K562 (cell line): Measurements from ENCODE around the gene SIGLEC9. TPM values are rescaled to one million over a fixed set of nuclear protein-coding genes. Genes with fewer than 3 reads are reported as not detected.

Experiments used
- C11orf30 ChIP-seq: fragments of 450-650 bp; IDR thresholded peaks from 2 replicates; pipeline ENCODE4 v1.6.1; 2016; ENCODE audit warnings: low read depth, mild to moderate bottlenecking
- CC2D1A ChIP-seq: fragments of 450-650 bp; IDR thresholded peaks from 2 replicates; pipeline ENCODE4 v1.6.1; 2017; ENCODE audit warnings: mild to moderate bottlenecking
- DIDO1 ChIP-seq: fragments of 450-650 bp; IDR thresholded peaks from 2 replicates; pipeline ENCODE4 v1.6.1; 2016; ENCODE audit warnings: low read depth, missing biosample characterization, missing genetic modification characterization
- E2F4 ChIP-seq: sonication (generic); formaldehyde crosslinking; IDR thresholded peaks from 2 replicates; pipeline ENCODE4 v1.8.0; 2022; ENCODE audit warnings: mild to moderate bottlenecking, low read depth, missing genetic modification reagents
- FUS ChIP-seq: fragments of 200-400 bp; formaldehyde crosslinking; optimal IDR thresholded peaks from 2 replicates; pipeline ENCODE3; 2017; ENCODE audit warnings: low read depth, low read length
- GATA2 ChIP-seq: sonication (generic); formaldehyde crosslinking; IDR thresholded peaks from 2 replicates; pipeline ENCODE4 v1.4.0; 2020; ENCODE audit warnings: mild to moderate bottlenecking, missing genetic modification reagents
- HMG20A ChIP-seq: fragments of 450-650 bp; formaldehyde crosslinking; conservative IDR thresholded peaks from 2 replicates; pipeline ENCODE4 v1.4.0; 2020; ENCODE audit warnings: mild to moderate bottlenecking, mixed read lengths
- MECOM ChIP-seq: fragments of 250-450 bp; sonication (Bioruptor Pico); IDR thresholded peaks from 2 replicates; pipeline ENCODE4 v1.8.0; 2022; ENCODE audit warnings: inconsistent platforms
- MED1 ChIP-seq: sonication (generic); formaldehyde crosslinking; IDR thresholded peaks from 2 replicates; pipeline ENCODE4 v1.8.1; 2023; ENCODE audit warnings: missing genetic modification reagents, borderline replicate concordance
- MTA3 ChIP-seq: fragments of 450-650 bp; formaldehyde crosslinking; IDR thresholded peaks from 2 replicates; pipeline ENCODE4 v1.6.1; 2017; ENCODE audit warnings: mild to moderate bottlenecking, borderline replicate concordance
- MYC ChIP-seq, 2 experiments: fragments of 250-450 bp in 1 of 2; sonication (Bioruptor Pico) in 1 of 2; IDR thresholded peaks; 2 replicates each; pipeline versions ENCODE4 v1.5.1 to v1.6.1; 2012 to 2021; ENCODE audit warnings: low read depth in 2 of 2, borderline replicate concordance in 1 of 2, improper control_type of control experiment in 1 of 2, low read length in 1 of 2, mild to moderate bottlenecking in 1 of 2, moderate library complexity in 1 of 2
- RBBP5 ChIP-seq: fragments of 200-600 bp; sonication (generic); IDR thresholded peaks from 2 replicates; pipeline ENCODE4 v1.6.1; 2012; ENCODE audit warnings: borderline replicate concordance, mild to moderate bottlenecking, low read length, control low read depth, inconsistent platforms; ENCODE audit not compliant: insufficient read depth, poor library complexity, severe bottlenecking
- SPI1 ChIP-seq: IDR thresholded peaks from 2 replicates; pipeline ENCODE4 v1.6.1; 2011; ENCODE audit warnings: low read depth, low read length, control low read depth, borderline replicate concordance
- XRCC5 ChIP-seq: fragments of 200-400 bp; formaldehyde crosslinking; IDR thresholded peaks from 2 replicates; pipeline ENCODE4 v1.6.1; 2017; ENCODE audit warnings: low read depth, mild to moderate bottlenecking, low read length
- ZC3H11A ChIP-seq: IDR thresholded peaks from 2 replicates; pipeline ENCODE4 v1.6.1; 2012; ENCODE audit warnings: low read depth, low read length, improper control_type of control experiment
- ZC3H4 ChIP-seq: sonication (generic); formaldehyde crosslinking; IDR thresholded peaks from 2 replicates; pipeline ENCODE4 v1.9.0; 2021; ENCODE audit warnings: missing genetic modification reagents, borderline replicate concordance
- ZC3H8 ChIP-seq: fragments of 450-650 bp; IDR thresholded peaks from 2 replicates; pipeline ENCODE4 v1.6.1; 2017
- ZNF232 ChIP-seq: sonication (generic); formaldehyde crosslinking; IDR thresholded peaks from 2 replicates; pipeline ENCODE4 v1.8.0; 2022; ENCODE audit warnings: mild to moderate bottlenecking, missing genetic modification reagents
- ZNF561 ChIP-seq: fragments of 450-650 bp; formaldehyde crosslinking; conservative IDR thresholded peaks from 2 replicates; pipeline ENCODE4 v1.4.0; 2020; ENCODE audit warnings: mild to moderate bottlenecking, moderate library complexity
- polyA plus RNA-seq, 8 experiments: library from polyadenylated mRNA; depleted of rRNA in 4 of 8; stranded (reverse) in 5 of 8; unstranded in 3 of 8; fragments of >200 nt; fragmentation: Nextera tagmentation in 2 of 8; fragmentation: Illumina TruSeq in 1 of 8; extraction: Ambion mirVana in 2 of 8; extraction: Trizol in 1 of 8; gene quantifications; 2 replicates each; pipeline versions ENCODE4 v1.2.1 to v1.2.3, GENCODE V29; 2011 to 2014; ENCODE audit warnings: inconsistent platforms in 1 of 8, missing spikeins in 1 of 8
- total RNA-seq, 7 experiments: library from RNA; depleted of rRNA in 6 of 7; stranded (reverse); fragments of >200 nt in 6 of 7; fragmentation: Illumina TruSeq in 2 of 7; extraction: Trizol in 2 of 7; gene quantifications; 2 replicates each; pipeline versions ENCODE4 v1.2.1 to v1.2.3, GENCODE V29; 2011 to 2021; ENCODE audit warnings: low replicate concordance in 1 of 7
- TF ChIP-seq, protein P1 (sequence below): fragments of 200-800 bp; sonication (Bioruptor generic); IDR thresholded peaks from 2 replicates; pipeline ENCODE4 v1.6.1; 2017; ENCODE audit warnings: missing genetic modification characterization, missing compliant biosample characterization
- TF ChIP-seq, protein P2 (sequence below): fragments of 450-650 bp; formaldehyde crosslinking; IDR thresholded peaks from 2 replicates; pipeline ENCODE4 v1.4.0; 2020; ENCODE audit warnings: mild to moderate bottlenecking, moderate library complexity
- TF ChIP-seq, protein P3 (sequence below): fragments of 450-650 bp; IDR thresholded peaks from one replicate; pipeline ENCODE4 v1.6.1; 2018; ENCODE audit warnings: mild to moderate bottlenecking, moderate library complexity; ENCODE audit not compliant: partially characterized antibody

SIGLEC9 gene
- total and polyA plus RNA-seq, 9 of the 15 experiments (the other 6 are each of a cell fraction or from before 2014, with no cell fraction given) = 0.09 to 0.34 (median 0.22) TPM; not detected in 4

DNA sequence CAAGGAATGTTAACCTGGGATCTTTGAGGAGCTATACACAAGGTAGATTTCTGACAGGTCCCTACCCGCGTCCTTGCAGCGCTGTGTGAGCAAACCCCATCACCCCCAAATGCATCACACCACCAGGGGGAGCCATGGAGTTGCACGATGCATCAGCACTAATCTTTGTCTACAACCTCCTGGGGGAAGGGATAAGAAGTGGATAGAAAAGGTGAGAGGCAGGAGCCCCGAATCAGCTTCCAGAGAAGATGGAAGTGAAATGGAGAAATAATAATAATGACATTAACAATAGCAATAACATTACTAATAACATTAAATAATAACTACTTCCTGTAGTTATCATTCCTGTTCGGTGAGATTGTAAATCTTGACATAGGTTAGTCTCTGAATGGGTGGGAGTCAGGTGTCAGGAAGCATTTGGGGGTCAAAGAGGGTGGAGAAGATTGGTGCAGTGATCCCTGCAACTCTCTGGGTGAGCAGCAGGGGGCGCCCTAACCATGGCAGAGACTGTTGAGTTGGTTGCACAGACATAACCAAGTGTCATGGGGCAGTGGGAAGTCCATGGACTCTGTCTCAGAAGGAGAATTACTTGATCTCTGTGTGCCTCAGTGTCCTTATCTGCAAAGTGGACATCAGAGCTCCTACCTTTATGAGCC lies 33.9 kb downstream of the SIGLEC9 start (continued):
- TF ChIP-seq MYC (IDR thresholded peaks at IDR 0.05; ENCODE audit: low read depth, low read length) = 0 out of 2 replicates have a peak, but pooled peaks have one; percentile 17
- no peak for TF ChIP-seq MYC (CRISPR knock-in tag; IDR thresholded peaks at IDR 0.05; ENCODE audit: borderline replicate concordance, low read depth)
- TF ChIP-seq, protein P1, sequence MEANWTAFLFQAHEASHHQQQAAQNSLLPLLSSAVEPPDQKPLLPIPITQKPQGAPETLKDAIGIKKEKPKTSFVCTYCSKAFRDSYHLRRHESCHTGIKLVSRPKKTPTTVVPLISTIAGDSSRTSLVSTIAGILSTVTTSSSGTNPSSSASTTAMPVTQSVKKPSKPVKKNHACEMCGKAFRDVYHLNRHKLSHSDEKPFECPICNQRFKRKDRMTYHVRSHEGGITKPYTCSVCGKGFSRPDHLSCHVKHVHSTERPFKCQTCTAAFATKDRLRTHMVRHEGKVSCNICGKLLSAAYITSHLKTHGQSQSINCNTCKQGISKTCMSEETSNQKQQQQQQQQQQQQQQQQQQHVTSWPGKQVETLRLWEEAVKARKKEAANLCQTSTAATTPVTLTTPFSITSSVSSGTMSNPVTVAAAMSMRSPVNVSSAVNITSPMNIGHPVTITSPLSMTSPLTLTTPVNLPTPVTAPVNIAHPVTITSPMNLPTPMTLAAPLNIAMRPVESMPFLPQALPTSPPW (CRISPR knock-in tag) = no peak
- no peak for TF ChIP-seq HMG20A
- TF ChIP-seq ZC3H11A = no peak
- TF ChIP-seq ZC3H4 (CRISPR knock-in tag) = no peak
- no peak for TF ChIP-seq ZC3H8
- peak; percentile 68; the same call in 1 of the 2 replicates for TF ChIP-seq XRCC5
- no peak for TF ChIP-seq SPI1
- no peak for TF ChIP-seq DIDO1 (tag)
- TF ChIP-seq CC2D1A = peak; percentile 77; the same call in 1 of the 2 replicates
- TF ChIP-seq, protein P2, sequence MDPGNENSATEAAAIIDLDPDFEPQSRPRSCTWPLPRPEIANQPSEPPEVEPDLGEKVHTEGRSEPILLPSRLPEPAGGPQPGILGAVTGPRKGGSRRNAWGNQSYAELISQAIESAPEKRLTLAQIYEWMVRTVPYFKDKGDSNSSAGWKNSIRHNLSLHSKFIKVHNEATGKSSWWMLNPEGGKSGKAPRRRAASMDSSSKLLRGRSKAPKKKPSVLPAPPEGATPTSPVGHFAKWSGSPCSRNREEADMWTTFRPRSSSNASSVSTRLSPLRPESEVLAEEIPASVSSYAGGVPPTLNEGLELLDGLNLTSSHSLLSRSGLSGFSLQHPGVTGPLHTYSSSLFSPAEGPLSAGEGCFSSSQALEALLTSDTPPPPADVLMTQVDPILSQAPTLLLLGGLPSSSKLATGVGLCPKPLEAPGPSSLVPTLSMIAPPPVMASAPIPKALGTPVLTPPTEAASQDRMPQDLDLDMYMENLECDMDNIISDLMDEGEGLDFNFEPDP (CRISPR knock-in tag) = no peak
- no peak for TF ChIP-seq MED1 (CRISPR knock-in tag)
- TF ChIP-seq C11orf30 = peak; percentile 60; the same call in 1 of the 2 replicates
- peak; percentile 50; the same call in 1 of the 2 replicates for TF ChIP-seq MTA3
- no peak for TF ChIP-seq RBBP5
- TF ChIP-seq E2F4 (CRISPR knock-in tag) = no peak
- TF ChIP-seq ZNF561 (CRISPR knock-in tag) = no peak
- TF ChIP-seq ZNF232 (CRISPR knock-in tag) = no peak
- no peak for TF ChIP-seq FUS
- TF ChIP-seq GATA2 (CRISPR knock-in tag) = no peak
- TF ChIP-seq, protein P3, sequence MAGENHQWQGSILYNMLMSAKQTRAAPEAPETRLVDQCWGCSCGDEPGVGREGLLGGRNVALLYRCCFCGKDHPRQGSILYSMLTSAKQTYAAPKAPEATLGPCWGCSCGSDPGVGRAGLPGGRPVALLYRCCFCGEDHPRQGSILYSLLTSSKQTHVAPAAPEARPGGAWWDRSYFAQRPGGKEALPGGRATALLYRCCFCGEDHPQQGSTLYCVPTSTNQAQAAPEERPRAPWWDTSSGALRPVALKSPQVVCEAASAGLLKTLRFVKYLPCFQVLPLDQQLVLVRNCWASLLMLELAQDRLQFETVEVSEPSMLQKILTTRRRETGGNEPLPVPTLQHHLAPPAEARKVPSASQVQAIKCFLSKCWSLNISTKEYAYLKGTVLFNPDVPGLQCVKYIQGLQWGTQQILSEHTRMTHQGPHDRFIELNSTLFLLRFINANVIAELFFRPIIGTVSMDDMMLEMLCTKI = no peak
- TF ChIP-seq MECOM = no peak
